Common myeloid progenitor, CD34-positive (primary cell): ENCODE data around the gene MRPL48.
"Not testable (repeated sequence)": the region's sequence is repeated elsewhere in the genome, so short reads cannot be mapped to it uniquely, and the experiment has no call there.

Experiments
- CTCF ChIA-PET: fragments of 350-600 bp; sonication (Branson Sonifier 250); formaldehyde crosslinking; loops from one replicate; lab custom pipeline; 2021; ENCODE audit warnings: antibody characterized with exemption; lab: Charles Lee
- POLR2A ChIA-PET: fragments of 350-600 bp; sonication (Branson Sonifier 250); formaldehyde crosslinking; loops from one replicate; lab custom pipeline; 2021; ENCODE audit warnings: antibody characterized with exemption; lab: Charles Lee
- DNase-seq, 3 donors: peaks; one replicate each; pipeline versions ENCODE4 v3.0.0 to v3.0.0-alpha.2; 2013
- H3K27ac ChIP-seq, 2 experiments: 1 replicate in 1 of 2; 2 replicates in 1 of 2; pipeline ENCODE4 v1.7.0; 2013; ENCODE audit warnings: inconsistent platforms in 2 of 2, low read length in 2 of 2, mild to moderate bottlenecking in 2 of 2, low read depth in 1 of 2, moderate library complexity in 1 of 2; ENCODE audit not compliant: severe bottlenecking in 2 of 2, insufficient read depth in 1 of 2, poor library complexity in 1 of 2
- H3K27me3 ChIP-seq, 5 experiments: replicated peaks in 2 of 5; 1 replicate in 3 of 5; 2 replicates in 2 of 5; pipeline versions ENCODE4 v1.6.1 to v1.7.0; 2013; ENCODE audit warnings: low read length in 4 of 5, mild to moderate bottlenecking in 2 of 5, moderate library complexity in 2 of 5, inconsistent platforms in 1 of 5; ENCODE audit not compliant: insufficient read depth in 5 of 5, control insufficient read depth in 4 of 5
- H3K36me3 ChIP-seq, 4 experiments: 1 replicate in 2 of 4; 2 replicates in 2 of 4; pipeline versions ENCODE4 v1.6.1 to v1.7.0; 2013; ENCODE audit warnings: low read length in 3 of 4, control low read depth in 1 of 4, mild to moderate bottlenecking in 1 of 4; ENCODE audit not compliant: control insufficient read depth in 4 of 4, insufficient read depth in 4 of 4
- H3K4me1 ChIP-seq, 4 experiments: 1 replicate in 3 of 4; 2 replicates in 1 of 4; pipeline versions ENCODE4 v1.6.1 to v1.7.1; 2013; ENCODE audit warnings: low read length in 3 of 4, mild to moderate bottlenecking in 3 of 4, control low read depth in 1 of 4, inconsistent platforms in 1 of 4, moderate library complexity in 1 of 4; ENCODE audit not compliant: control insufficient read depth in 4 of 4, insufficient read depth in 4 of 4; ENCODE audit errors: control extremely low read depth in 1 of 4
- H3K4me3 ChIP-seq, 7 experiments: 1 replicate in 4 of 7; 2 replicates in 3 of 7; pipeline versions ENCODE4 v1.5.1 to v1.7.0; 2013; ENCODE audit warnings: mild to moderate bottlenecking in 7 of 7, low read length in 6 of 7, moderate library complexity in 6 of 7, inconsistent platforms in 2 of 7, low read depth in 2 of 7, control low read depth in 1 of 7; ENCODE audit not compliant: insufficient read depth in 4 of 7, control insufficient read depth in 1 of 7; ENCODE audit errors: extremely low read depth in 1 of 7
- H3K9me3 ChIP-seq, 5 experiments: 1 replicate in 4 of 5; 2 replicates in 1 of 5; pipeline versions ENCODE4 v1.6.1 to v1.7.1; 2013; ENCODE audit warnings: low read length in 4 of 5, mild to moderate bottlenecking in 2 of 5, inconsistent platforms in 1 of 5, low read depth in 1 of 5, moderate library complexity in 1 of 5; ENCODE audit not compliant: control insufficient read depth in 4 of 5, insufficient read depth in 2 of 5; ENCODE audit errors: control extremely low read depth in 1 of 5
- WGBS: methylation state at CpG from one replicate; pipeline ENCODE4 v1.1.5; 2013; ENCODE audit not compliant: insufficient coverage; 5-methylcytosine and 5-hydroxymethylcytosine counted together

MRPL48 gene

DNA sequence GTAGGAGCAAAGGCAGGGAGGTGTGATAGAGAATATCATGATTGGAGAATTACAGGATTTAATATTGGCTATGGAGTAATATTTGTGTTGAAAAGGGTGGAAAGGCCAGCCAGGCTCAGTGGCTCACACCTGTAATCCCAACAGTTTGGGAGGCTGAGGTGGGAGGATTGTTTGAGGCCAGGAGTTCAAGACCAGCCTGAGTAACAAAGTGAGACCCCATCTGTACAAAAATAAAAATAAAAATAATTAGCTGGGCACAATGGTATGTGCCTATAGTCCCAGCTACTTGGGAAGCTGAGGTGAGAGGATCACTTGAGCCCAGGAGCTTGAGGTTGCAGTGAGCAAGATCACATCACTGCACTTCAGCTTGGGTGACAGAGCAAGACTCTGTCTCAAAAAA is 2.2 kb upstream of the MRPL48 start:
- H3K27ac ChIP-seq, H3K36me3 ChIP-seq, H3K4me3 ChIP-seq, DNase-seq, POLR2A ChIA-PET, CTCF ChIA-PET, H3K9me3 ChIP-seq, H3K27me3 ChIP-seq: not testable (repeated sequence)
- peaks cover 0 to 16% (median 11%) of the 10 kb centered on the region in 4 experiments for H3K4me1 ChIP-seq

- Histone ChIP-seq H3K27ac (peak overlapping the region; percentile 76 to 90), H3K9me3 (no peaks in the 10 kb centered on the region), H3K36me3 (peaks cover 0 to 5% (median 1%) of the 10 kb centered on the region in 4 experiments), H3K4me1 (peaks cover 0 to 19% (median 11%) of the 10 kb centered on the region in 4 experiments), H3K4me3 (peak overlapping the region; percentile 83 to 99 (median 92)), H3K27me3 (no peaks in the 10 kb centered on the region)
- CTCF ChIA-PET = interaction anchor here (1.2 kb wide), 1 partner anchor 8 kb away, joined by 3 read pairs; no protein-coding TSS in a partner anchor
- WGBS = 82% methylated on average over 9 of the region's 17 CpGs
- POLR2A ChIA-PET = interaction anchor here (0.6 kb wide), 1 partner anchor 11 kb away, joined by 3 read pairs; no protein-coding TSS in a partner anchor
- no peak for DNase-seq
Observed at GRCh38 chr11:73787051-73787642, 527 bp upstream of the MRPL48 start.

- CTCF ChIA-PET = no interaction called here
- Histone ChIP-seq H3K4me1 (peaks cover 0 to 26% (median 11%) of the 10 kb centered on the region in 4 experiments), H3K4me3 (peak overlapping the region in 2 of 7 experiments; percentile 83 to 90), H3K9me3 (no peaks in the 10 kb centered on the region), H3K27me3 (no peaks in the 10 kb centered on the region), H3K36me3 (peaks cover 0 to 6% (median 2%) of the 10 kb centered on the region in 4 experiments), H3K27ac (peak overlapping the region in 1 of 2 experiments; percentile 90)
- POLR2A ChIA-PET = interaction anchor here (0.6 kb wide), 1 partner anchor 385 kb away, joined by 3 read pairs; no protein-coding TSS in a partner anchor
- no peak for DNase-seq
- 100% methylated on average over 1 of the region's 5 CpGs for WGBS
Observed at GRCh38 chr11:73789279-73789670, 1.6 kb downstream of the MRPL48 start.

GRCh38 chr11:73792584-73792983 is 4.9 kb downstream of the MRPL48 start:
- H3K4me3 ChIP-seq = no peak overlapping the region
- CTCF ChIA-PET = no interaction called here

GRCh38 chr11:73795925-73796632 is 8.4 kb downstream of the MRPL48 start:
- Histone ChIP-seq H3K27me3 (no peaks in the 10 kb centered on the region), H3K27ac (no peak overlapping the region), H3K9me3 (no peaks in the 10 kb centered on the region), H3K36me3 (peaks cover 0 to 21% (median 10%) of the 10 kb centered on the region in 4 experiments), H3K4me1 (peaks cover 0 to 10% (median 0%) of the 10 kb centered on the region in 4 experiments), H3K4me3 (no peak overlapping the region)
- 96% methylated on average over 17 of the region's 19 CpGs for WGBS
- CTCF ChIA-PET = no interaction called here
- POLR2A ChIA-PET = no interaction called here
- no peak for DNase-seq

More at GRCh38 chr11:73792584-73792983, 4.9 kb downstream of the MRPL48 start:
- Histone ChIP-seq H3K36me3 (peaks cover 0 to 18% (median 10%) of the 10 kb centered on the region in 4 experiments), H3K27me3 (no peaks in the 10 kb centered on the region), H3K9me3 (no peaks in the 10 kb centered on the region), H3K27ac (no peak overlapping the region), H3K4me1 (peaks cover 0 to 20% (median 7%) of the 10 kb centered on the region in 4 experiments)
- POLR2A ChIA-PET = no interaction called here
- peak in 1 of 3 donors; percentile 29 for DNase-seq

- H3K9me3 ChIP-seq = no peaks in the 10 kb centered on the region
- CTCF ChIA-PET = no interaction called here
- 90% methylated on average over 9 of the region's 10 CpGs for WGBS
- H3K4me3 ChIP-seq = no peak overlapping the region
- peaks cover 0 to 15% (median 7%) of the 10 kb centered on the region in 4 experiments for H3K36me3 ChIP-seq
- DNase-seq = no peak
- H3K27me3 ChIP-seq = no peaks in the 10 kb centered on the region
- H3K4me1 ChIP-seq = peaks cover 0 to 4% (median 0%) of the 10 kb centered on the region in 4 experiments
- no peak overlapping the region for H3K27ac ChIP-seq
- POLR2A ChIA-PET = no interaction called here
Observed at GRCh38 chr11:73797457-73797856, 9.8 kb downstream of the MRPL48 start.

GRCh38 chr11:73800276-73800806 is 12.7 kb downstream of the MRPL48 start:
- ChIA-PET CTCF (no interaction called here), POLR2A (interaction anchor here (0.6 kb wide), 1 partner anchor 504 kb away, joined by 3 read pairs; no protein-coding TSS in a partner anchor)
- WGBS = 100% methylated on average over 3 of the region's 4 CpGs
- Histone ChIP-seq H3K4me3 (no peak overlapping the region), H3K27ac (no peak overlapping the region), H3K27me3 (no peaks in the 10 kb centered on the region), H3K4me1 (no peaks in the 10 kb centered on the region), H3K36me3 (peaks cover 0 to 15% (median 7%) of the 10 kb centered on the region in 4 experiments), H3K9me3 (no peaks in the 10 kb centered on the region)
- DNase-seq = no peak
